Measurements from ENCODE around the gene PPP2R2C. TPM values are rescaled to one million over a fixed set of nuclear protein-coding genes. Genes with fewer than 3 reads are reported as not detected.

Gene PPP2R2C
- total RNA-seq, 1 experiment from 2014 or later, result not detected

DNA sequence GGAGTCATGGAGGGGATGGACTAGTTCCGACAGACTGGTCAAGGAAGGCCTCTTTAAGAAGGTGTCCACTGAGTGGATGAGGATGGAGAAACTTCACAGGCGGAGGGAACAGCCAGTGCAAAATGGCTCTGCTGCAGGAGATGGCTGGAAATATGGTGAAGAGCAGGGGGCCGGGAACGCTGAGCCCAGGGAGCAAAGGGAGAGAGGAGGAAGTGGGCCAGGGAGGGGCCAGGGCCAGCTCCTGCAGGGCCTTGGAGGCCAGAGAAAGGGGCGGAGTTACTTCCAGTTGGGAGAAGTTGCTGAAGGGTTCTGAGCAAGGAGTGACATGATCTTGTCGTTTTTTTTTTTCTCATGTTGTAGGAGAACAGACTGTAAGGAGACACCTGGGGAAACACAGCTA, 108.3 kb downstream of the PPP2R2C start:
- intact Hi-C loops (cut with micrococcal nuclease; ENCODE audit: unreplicated experiment), result no loop called here
- DNase-seq (ENCODE audit: low spot score), result no peak
- ChIA-PET POLR2A (ENCODE audit: low non-redundant PET) (interaction anchor here (0.6 kb wide), 1 partner anchor 276 kb away, joined by 7 read pairs; no protein-coding TSS in a partner anchor), CTCF (no interaction called here)
- Histone ChIP-seq H3K9me3 (ENCODE audit: low read depth, low read length, poor library complexity, severe bottlenecking) (no peaks in the 10 kb centered on the region), H3K4me3 (ENCODE audit: low read depth, low read length, poor library complexity, severe bottlenecking) (no peak overlapping the region), H3K27ac (ENCODE audit: low read depth, low read length, poor library complexity, severe bottlenecking) (no peak overlapping the region), H3K4me1 (ENCODE audit: insufficient read depth, low read length, poor library complexity, severe bottlenecking) (no peaks in the 10 kb centered on the region), H3K36me3 (ENCODE audit: insufficient read depth, low read length, poor library complexity, severe bottlenecking) (no peaks in the 10 kb centered on the region), H3K27me3 (replicated peaks; ENCODE audit: insufficient read depth, low read depth, low read length, poor library complexity) (peaks cover 61% of the 10 kb centered on the region)
- no peak for TF ChIP-seq EZH2 (IDR thresholded peaks at IDR 0.05; ENCODE audit: borderline replicate concordance, low read depth, low read length, poor library complexity, severe bottlenecking)
- TF ChIP-seq, protein P1, sequence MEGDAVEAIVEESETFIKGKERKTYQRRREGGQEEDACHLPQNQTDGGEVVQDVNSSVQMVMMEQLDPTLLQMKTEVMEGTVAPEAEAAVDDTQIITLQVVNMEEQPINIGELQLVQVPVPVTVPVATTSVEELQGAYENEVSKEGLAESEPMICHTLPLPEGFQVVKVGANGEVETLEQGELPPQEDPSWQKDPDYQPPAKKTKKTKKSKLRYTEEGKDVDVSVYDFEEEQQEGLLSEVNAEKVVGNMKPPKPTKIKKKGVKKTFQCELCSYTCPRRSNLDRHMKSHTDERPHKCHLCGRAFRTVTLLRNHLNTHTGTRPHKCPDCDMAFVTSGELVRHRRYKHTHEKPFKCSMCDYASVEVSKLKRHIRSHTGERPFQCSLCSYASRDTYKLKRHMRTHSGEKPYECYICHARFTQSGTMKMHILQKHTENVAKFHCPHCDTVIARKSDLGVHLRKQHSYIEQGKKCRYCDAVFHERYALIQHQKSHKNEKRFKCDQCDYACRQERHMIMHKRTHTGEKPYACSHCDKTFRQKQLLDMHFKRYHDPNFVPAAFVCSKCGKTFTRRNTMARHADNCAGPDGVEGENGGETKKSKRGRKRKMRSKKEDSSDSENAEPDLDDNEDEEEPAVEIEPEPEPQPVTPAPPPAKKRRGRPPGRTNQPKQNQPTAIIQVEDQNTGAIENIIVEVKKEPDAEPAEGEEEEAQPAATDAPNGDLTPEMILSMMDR (conservative IDR thresholded peaks at IDR 0.05; ENCODE audit: low read depth, low read length), result no peak
- no TSS peak for BruUV-seq (replicated peaks)

DNA sequence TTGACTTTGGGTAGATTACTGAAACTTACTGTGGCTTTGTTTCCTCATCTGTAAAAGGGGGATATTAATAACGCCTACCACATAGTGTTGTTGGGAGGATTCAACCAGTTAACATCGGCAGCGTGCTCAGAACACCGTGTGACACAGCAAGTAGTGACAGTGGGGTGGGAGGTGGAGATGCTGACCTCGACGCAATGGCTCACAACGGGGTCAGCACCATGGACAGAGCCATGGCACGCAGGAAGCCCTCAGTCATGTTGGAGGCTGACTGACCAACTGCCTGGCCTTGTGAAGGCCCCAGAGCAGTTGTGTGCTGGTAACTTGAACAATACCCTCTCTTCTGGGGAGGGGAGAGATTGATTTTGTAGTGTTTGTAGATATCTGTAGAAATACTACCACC, 109.5 kb downstream of the PPP2R2C start:
- no peaks in the 10 kb centered on the region for H3K4me1 ChIP-seq (ENCODE audit: insufficient read depth, low read length, poor library complexity, severe bottlenecking)
- H3K9me3 ChIP-seq (ENCODE audit: low read depth, low read length, poor library complexity, severe bottlenecking), result no peaks in the 10 kb centered on the region
- TF ChIP-seq, protein P1 (conservative IDR thresholded peaks at IDR 0.05; ENCODE audit: low read depth, low read length), result no peak
- TF ChIP-seq EZH2 (IDR thresholded peaks at IDR 0.05; ENCODE audit: borderline replicate concordance, low read depth, low read length, poor library complexity, severe bottlenecking), result no peak
- POLR2A ChIA-PET (ENCODE audit: low non-redundant PET), result no interaction called here
- peaks cover 48% of the 10 kb centered on the region for H3K27me3 ChIP-seq (replicated peaks; ENCODE audit: insufficient read depth, low read depth, low read length, poor library complexity)
- DNase-seq (ENCODE audit: low spot score), result peak; percentile 44
- no TSS peak for BruUV-seq (replicated peaks)
- no peak overlapping the region for H3K27ac ChIP-seq (ENCODE audit: low read depth, low read length, poor library complexity, severe bottlenecking)
- H3K36me3 ChIP-seq (ENCODE audit: insufficient read depth, low read length, poor library complexity, severe bottlenecking), result no peaks in the 10 kb centered on the region
- CTCF ChIA-PET, result no interaction called here
- no peak overlapping the region for H3K4me3 ChIP-seq (ENCODE audit: low read depth, low read length, poor library complexity, severe bottlenecking)
- intact Hi-C loops (cut with micrococcal nuclease; ENCODE audit: unreplicated experiment), result no loop called here

DNA sequence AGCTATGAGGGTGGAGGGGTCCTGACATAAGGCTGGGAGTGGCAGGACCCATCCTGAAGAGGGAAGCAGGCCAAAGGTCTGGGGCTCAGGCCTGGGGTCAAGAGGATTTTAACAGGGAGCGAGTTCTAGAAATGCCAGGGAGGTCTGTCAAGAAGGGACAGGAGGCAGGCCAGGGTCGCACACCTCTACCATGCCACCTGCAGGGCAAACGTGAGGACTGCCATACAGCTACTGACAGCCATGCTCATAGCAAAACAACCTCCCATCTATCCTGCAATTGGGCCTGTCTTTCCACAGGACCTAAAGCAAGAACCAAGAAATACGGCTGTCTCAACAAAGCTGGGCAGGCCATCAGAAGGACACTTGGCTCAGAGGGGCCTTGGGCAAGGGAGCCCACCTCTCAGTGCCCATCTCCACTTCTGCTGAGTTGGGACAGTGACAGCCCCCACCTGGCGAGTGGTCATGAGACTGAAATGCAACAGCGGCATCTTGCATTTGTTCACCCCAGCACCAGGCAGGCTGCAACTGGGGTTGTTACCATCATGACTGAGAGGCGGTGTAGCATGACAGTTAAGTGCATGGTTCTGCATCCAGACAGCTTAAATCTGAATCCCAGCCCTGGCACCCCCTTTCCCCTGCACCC, 110.0 kb downstream of the PPP2R2C start:
- no peak overlapping the region for H3K27ac ChIP-seq (ENCODE audit: low read depth, low read length, poor library complexity, severe bottlenecking)
- H3K4me1 ChIP-seq (ENCODE audit: insufficient read depth, low read length, poor library complexity, severe bottlenecking), result no peaks in the 10 kb centered on the region
- no TSS peak for BruUV-seq (replicated peaks)
- intact Hi-C loops (cut with micrococcal nuclease; ENCODE audit: unreplicated experiment), result no loop called here
- no peaks in the 10 kb centered on the region for H3K36me3 ChIP-seq (ENCODE audit: insufficient read depth, low read length, poor library complexity, severe bottlenecking)
- POLR2A ChIA-PET (ENCODE audit: low non-redundant PET), result no interaction called here
- CTCF ChIA-PET, result no interaction called here
- no peak for DNase-seq (ENCODE audit: low spot score)
- H3K9me3 ChIP-seq (ENCODE audit: low read depth, low read length, poor library complexity, severe bottlenecking), result no peaks in the 10 kb centered on the region
- H3K4me3 ChIP-seq (ENCODE audit: low read depth, low read length, poor library complexity, severe bottlenecking), result no peak overlapping the region
- TF ChIP-seq EZH2 (IDR thresholded peaks at IDR 0.05; ENCODE audit: borderline replicate concordance, low read depth, low read length, poor library complexity, severe bottlenecking), result no peak
- TF ChIP-seq, protein P1 (conservative IDR thresholded peaks at IDR 0.05; ENCODE audit: low read depth, low read length), result no peak
- H3K27me3 ChIP-seq (replicated peaks; ENCODE audit: insufficient read depth, low read depth, low read length, poor library complexity), result peaks cover 43% of the 10 kb centered on the region
